GM12892 (cell line): Measurements from ENCODE around the gene ABCA5.

ENCODE experiments used
- POLR2A ChIP-seq: IDR thresholded peaks from 2 replicates; pipeline ENCODE4 v1.6.1; 2011; ENCODE audit warnings: low read depth, low read length, control low read depth
- POLR2AphosphoS5 ChIP-seq: IDR thresholded peaks from 2 replicates; pipeline ENCODE4 v1.6.1; 2011; ENCODE audit warnings: low read depth, low read length, control low read depth
- TAF1 ChIP-seq: IDR thresholded peaks from 2 replicates; pipeline ENCODE4 v1.6.1; 2011; ENCODE audit warnings: low read depth, mild to moderate bottlenecking, control low read depth, low read length, borderline replicate concordance

GRCh38 chr17:69271023-69271422 lies 55.9 kb downstream of the ABCA5 start:
- TF ChIP-seq POLR2A: no peak
- no peak for TF ChIP-seq TAF1
- TF ChIP-seq POLR2AphosphoS5: no peak
